H1 (cell line): Measurements from ENCODE around the gene HCK. TPM values are rescaled to one million over a fixed set of nuclear protein-coding genes. Genes with fewer than 3 reads are reported as not detected.

ENCODE experiments used
- CTCF ChIA-PET: fragments of 300-600 bp; sonication (Branson Sonifier 250); formaldehyde crosslinking; loops from one replicate; lab custom pipeline; 2021; ENCODE audit not compliant: partially characterized antibody; lab: Charles Lee
- POLR2A ChIA-PET: fragments of 300-600 bp; sonication (Branson Sonifier 250); formaldehyde crosslinking; loops from one replicate; lab custom pipeline; 2021; ENCODE audit warnings: inconsistent platforms; ENCODE audit not compliant: partially characterized antibody; lab: Charles Lee
- DNase-seq, 2 experiments: peaks; one replicate each; pipeline versions ENCODE4 v3.0.0 to v3.0.0-alpha.2; 2010 to 2022; ENCODE audit warnings: low spot score in 2 of 2, low read depth in 1 of 2, mixed read lengths in 1 of 2
- FAIRE-seq: peaks from 2 replicates; lab custom pipeline; 2011; peaks lifted over from hg19 to GRCh38; lab: Jason Lieb, UNC
- H2AFZ ChIP-seq: 2 replicates; pipeline ENCODE4 v1.8.1; 2012; ENCODE audit warnings: low read length, inconsistent platforms
- H2AK5ac ChIP-seq: 2 replicates; pipeline ENCODE4 v1.6.1; 2013; ENCODE audit warnings: low read depth, low read length
- H2BK120ac ChIP-seq: replicated peaks from 2 replicates; pipeline ENCODE3; 2013; ENCODE audit warnings: low read depth, low read length, inconsistent platforms
- H2BK12ac ChIP-seq: 2 replicates; pipeline ENCODE4 v1.6.1; 2013; ENCODE audit warnings: low read depth, low read length
- H2BK15ac ChIP-seq: 2 replicates; pipeline ENCODE4 v1.6.1; 2013; ENCODE audit warnings: low read length
- H2BK20ac ChIP-seq: 2 replicates; pipeline ENCODE4 v1.6.1; 2013; ENCODE audit warnings: low read length
- H2BK5ac ChIP-seq: 2 replicates; pipeline ENCODE4 v1.6.1; 2013; ENCODE audit warnings: low read depth, low read length
- H3K14ac ChIP-seq: 2 replicates; pipeline ENCODE4 v1.6.1; 2013; ENCODE audit warnings: inconsistent platforms; ENCODE audit not compliant: insufficient read length
- H3K18ac ChIP-seq: 2 replicates; pipeline ENCODE4 v1.6.1; 2013; ENCODE audit warnings: low read length; ENCODE audit errors: extremely low read depth
- H3K23ac ChIP-seq: 2 replicates; pipeline ENCODE4 v1.6.1; 2013; ENCODE audit warnings: inconsistent platforms; ENCODE audit not compliant: insufficient read length
- H3K23me2 ChIP-seq: 2 replicates; pipeline ENCODE4 v1.6.1; 2013; ENCODE audit warnings: low read depth, low read length
- H3K27ac ChIP-seq: 2 replicates; pipeline ENCODE4 v1.6.1; 2011; ENCODE audit warnings: low read depth, low read length, inconsistent platforms
- H3K27me3 ChIP-seq, 4 experiments: replicated peaks in 1 of 4; 1 replicate in 1 of 4; 2 replicates in 3 of 4; pipeline versions ENCODE4 v1.6.1 to v1.8.1; 2011 to 2013; ENCODE audit warnings: low read length in 3 of 4, mild to moderate bottlenecking in 3 of 4, inconsistent platforms in 2 of 4, mixed read lengths in 2 of 4, moderate library complexity in 1 of 4; ENCODE audit not compliant: control insufficient read depth in 3 of 4, insufficient read depth in 3 of 4; ENCODE audit errors: extremely low read depth in 1 of 4
- H3K36me3 ChIP-seq, 4 experiments: 2 replicates each; pipeline versions ENCODE4 v1.6.1 to v1.8.1; 2011 to 2013; ENCODE audit warnings: mild to moderate bottlenecking in 4 of 4, low read length in 3 of 4, moderate library complexity in 2 of 4, control low read depth in 1 of 4, inconsistent platforms in 1 of 4; ENCODE audit not compliant: insufficient read depth in 4 of 4, control insufficient read depth in 2 of 4
- H3K4ac ChIP-seq: replicated peaks from 2 replicates; pipeline ENCODE3; 2013; ENCODE audit warnings: low read length, low read depth, mixed read lengths, inconsistent platforms; ENCODE audit not compliant: insufficient read length
- H3K4me1 ChIP-seq, 4 experiments: replicated peaks in 1 of 4; 1 replicate in 1 of 4; 2 replicates in 3 of 4; pipeline versions ENCODE4 v1.6.1 to v1.8.1; 2011 to 2013; ENCODE audit warnings: low read length in 3 of 4, inconsistent platforms in 2 of 4, mixed read lengths in 1 of 4; ENCODE audit not compliant: insufficient read depth in 4 of 4, control insufficient read depth in 3 of 4
- H3K4me2 ChIP-seq, 2 experiments: 2 replicates each; pipeline versions ENCODE4 v1.6.1 to v1.8.1; 2011 to 2013; ENCODE audit warnings: low read depth in 2 of 2, low read length in 2 of 2, control low read depth in 1 of 2, inconsistent platforms in 1 of 2, mild to moderate bottlenecking in 1 of 2; ENCODE audit not compliant: insufficient read depth in 1 of 2
- H3K4me3 ChIP-seq, 4 experiments: fragments of 200-600, 300-600 bp in 1 of 4; sonication (generic), shearing (Covaris generic), sonication (Bioruptor Twin) in 1 of 4; 2 replicates each; pipeline versions ENCODE4 v1.5.1 to v1.8.1; 2011 to 2016; ENCODE audit warnings: low read length in 4 of 4, low read depth in 3 of 4, control low read depth in 2 of 4, inconsistent platforms in 2 of 4, mild to moderate bottlenecking in 2 of 4, mixed read lengths in 1 of 4, moderate library complexity in 1 of 4; ENCODE audit not compliant: insufficient read depth in 2 of 4; ENCODE audit errors: extremely low read depth in 1 of 4
- H3K56ac ChIP-seq: replicated peaks from 2 replicates; pipeline ENCODE3; 2013; ENCODE audit warnings: low read depth, mild to moderate bottlenecking, mixed read lengths, low read length, inconsistent platforms; ENCODE audit not compliant: insufficient read length
- H3K79me1 ChIP-seq: 2 replicates; pipeline ENCODE4 v1.6.1; 2013; ENCODE audit warnings: low read depth, low read length, control low read depth
- H3K79me2 ChIP-seq, 2 experiments: 2 replicates each; pipeline versions ENCODE4 v1.6.1 to v1.8.1; 2012 to 2013; ENCODE audit warnings: low read length in 2 of 2, mild to moderate bottlenecking in 2 of 2, inconsistent platforms in 1 of 2; ENCODE audit not compliant: insufficient read depth in 2 of 2, control insufficient read depth in 1 of 2
- H3K9ac ChIP-seq, 4 experiments: replicated peaks in 1 of 4; 1 replicate in 1 of 4; 2 replicates in 3 of 4; pipeline versions ENCODE4 v1.6.1 to v1.8.1; 2011 to 2013; ENCODE audit warnings: low read depth in 3 of 4, low read length in 3 of 4, control low read depth in 2 of 4, mild to moderate bottlenecking in 2 of 4, moderate library complexity in 2 of 4, inconsistent platforms in 1 of 4; ENCODE audit errors: extremely low read depth in 1 of 4
- H3K9me3 ChIP-seq, 2 experiments: 2 replicates each; pipeline versions ENCODE4 v1.6.1 to v1.8.1; 2012 to 2013; ENCODE audit warnings: mild to moderate bottlenecking in 2 of 2, moderate library complexity in 2 of 2, control low read depth in 1 of 2, inconsistent platforms in 1 of 2, low read depth in 1 of 2, low read length in 1 of 2, mixed read lengths in 1 of 2; ENCODE audit not compliant: insufficient read depth in 2 of 2
- H4K20me1 ChIP-seq, 2 experiments: replicated peaks in 1 of 2; 2 replicates each; pipeline versions ENCODE3 to v1.8.1; 2011 to 2013; ENCODE audit warnings: inconsistent platforms in 2 of 2, low read length in 2 of 2, mild to moderate bottlenecking in 1 of 2; ENCODE audit not compliant: insufficient read depth in 2 of 2, control insufficient read depth in 1 of 2
- H4K5ac ChIP-seq: 2 replicates; pipeline ENCODE4 v1.6.1; 2013; ENCODE audit warnings: low read length, low read depth, mixed read lengths, inconsistent platforms; ENCODE audit not compliant: insufficient read length
- H4K8ac ChIP-seq: 2 replicates; pipeline ENCODE4 v1.8.0; 2013; ENCODE audit warnings: mild to moderate bottlenecking, moderate library complexity, low read length, inconsistent platforms; ENCODE audit not compliant: insufficient read depth; ENCODE audit errors: extremely low read depth
- H4K91ac ChIP-seq: replicated peaks from 2 replicates; pipeline ENCODE3; 2013; ENCODE audit warnings: low read length, mixed read lengths, inconsistent platforms; ENCODE audit not compliant: insufficient read length
- BACH1 ChIP-seq: IDR thresholded peaks from 2 replicates; pipeline ENCODE4 v1.6.1; 2012; ENCODE audit warnings: low read length, improper control_type of control experiment
- BCL11A ChIP-seq, 2 experiments: IDR thresholded peaks; one replicate each; pipeline ENCODE4 v1.6.1; 2011; ENCODE audit warnings: low read depth in 2 of 2, low read length in 2 of 2, mild to moderate bottlenecking in 2 of 2
- CBX8 ChIP-seq: fragments of 300-800, 300-1000 bp; sonication (generic); IDR thresholded peaks from 2 replicates; pipeline ENCODE4 v1.7.1; 2016; ENCODE audit warnings: low read depth, low read length, borderline replicate concordance
- EZH2 ChIP-seq: fragments of 200-600 bp; sonication (generic); IDR thresholded peaks from 2 replicates; pipeline ENCODE4 v1.7.1; 2012; ENCODE audit warnings: low read depth, mild to moderate bottlenecking, moderate library complexity, low read length, inconsistent platforms; ENCODE audit not compliant: severe bottlenecking
- HDAC2 ChIP-seq, 2 experiments: fragments of 300-600 bp in 1 of 2; sonication (generic) in 1 of 2; IDR thresholded peaks; 2 replicates each; pipeline ENCODE4 v1.6.1; 2011 to 2012; ENCODE audit warnings: low read depth in 2 of 2, low read length in 2 of 2, mild to moderate bottlenecking in 2 of 2, moderate library complexity in 2 of 2, borderline replicate concordance in 1 of 2, inconsistent platforms in 1 of 2
- MAX ChIP-seq: IDR thresholded peaks from 2 replicates; pipeline ENCODE4 v1.6.1; 2012; ENCODE audit warnings: inconsistent platforms
- NANOG ChIP-seq: IDR thresholded peaks from 2 replicates; pipeline ENCODE4 v1.6.1; 2011; ENCODE audit warnings: low read length, low read depth, mild to moderate bottlenecking, inconsistent platforms; ENCODE audit not compliant: insufficient read depth, poor library complexity, severe bottlenecking
- SUZ12 ChIP-seq: fragments of 200-600 bp; sonication (generic); IDR thresholded peaks from 2 replicates; pipeline ENCODE4 v1.6.1; 2012; ENCODE audit warnings: mild to moderate bottlenecking, inconsistent platforms, low read length, moderate library complexity, mixed read lengths
- ZNF274 ChIP-seq: IDR thresholded peaks from 2 replicates; pipeline ENCODE4 v1.7.0; 2012; ENCODE audit warnings: low read length, borderline replicate concordance; ENCODE audit errors: extremely low read depth
- WGBS, 2 experiments: shearing (Covaris generic) in 1 of 2; methylation state at CpG; one replicate each; pipeline versions ENCODE4 v1.1.6 to v1.1.7; 2013 to 2015; ENCODE audit warnings: low lambda C conversion rate in 2 of 2, mixed read lengths in 2 of 2, inconsistent platforms in 1 of 2, low coverage in 1 of 2, missing lambda C conversion rate in 1 of 2; ENCODE audit not compliant: insufficient replicate concordance in 2 of 2, insufficient coverage in 1 of 2, insufficient read length in 1 of 2; ENCODE audit errors: extremely low coverage in 1 of 2, missing lambda C conversion rate in 1 of 2; 5-methylcytosine and 5-hydroxymethylcytosine counted together
- polyA plus RNA-seq, 7 experiments: library from polyadenylated mRNA; depleted of rRNA in 3 of 7; stranded (reverse) in 5 of 7; unstranded in 2 of 7; fragments of >200 nt in 5 of 7; fragments of 200-250 nt in 2 of 7; gene quantifications; 1 replicate in 5 of 7; 2 replicates in 1 of 7; 4 replicates in 1 of 7; pipeline versions ENCODE4 v1.2.1 to v1.2.3, GENCODE V29; 2011 to 2013; ENCODE audit warnings: missing spikeins in 2 of 7, mixed read lengths in 2 of 7
- total RNA-seq: library from RNA; stranded (reverse); fragmentation: NEBNext Ultra II Directional; extraction: Animal tissue kit (Norgen Biotek cat#: 25700); gene quantifications from 2 replicates; pipeline ENCODE4 v1.2.1, GENCODE V29; 2021

HCK gene
- total and polyA plus RNA-seq, 2 of the 8 experiments (the other 6 are each of a cell fraction or from before 2014, with no cell fraction given), result 0.37 to 4.3 TPM

GRCh38 chr20:32006841-32007786, 44.9 kb upstream of the HCK start:
- WGBS, 2 experiments, result 68% methylated on average over 8 of the region's 8 CpGs; no CpG with 5 or more reads in 1 of the 2 experiments
- H3K4me2 ChIP-seq, result peak overlapping the region in 1 of 2 experiments; percentile 8; a peak in 2 of 4 replicates
- TF ChIP-seq HDAC2 (IDR thresholded peaks at IDR 0.05; ENCODE audit: borderline replicate concordance in 1 of 2, low read depth in 2 of 2, low read length in 2 of 2), result no peak
- peak; percentile 78 for TF ChIP-seq MAX
- TF ChIP-seq CBX8, result no peak
- no peak for TF ChIP-seq BACH1
- TF ChIP-seq NANOG, result no peak
- no peak for TF ChIP-seq BCL11A (IDR thresholded peaks at IDR 0.05; ENCODE audit: low read depth in 2 of 2, low read length in 2 of 2)
- no peak for TF ChIP-seq SUZ12
- TF ChIP-seq EZH2, result no peak
- no peak for TF ChIP-seq ZNF274

More at GRCh38 chr20:32006841-32007786, 44.9 kb upstream of the HCK start:
- Histone ChIP-seq H2AFZ (0 out of 2 replicates have a peak overlapping the region, but pooled peaks have one; percentile 23), H3K56ac (peak overlapping the region; percentile 24), H3K27me3 (no peaks in the 10 kb centered on the region), H3K14ac (no peak overlapping the region), H3K23me2 (peaks cover 2% of the 10 kb centered on the region; the same call in 1 of the 2 replicates), H2AK5ac (no peak overlapping the region), H3K23ac (no peak overlapping the region), H4K8ac (no peak overlapping the region), H3K4me1 (peaks cover 16 to 21% (median 19%) of the 10 kb centered on the region in 4 experiments), H2BK12ac (peak overlapping the region; percentile 71; the same call in 1 of the 2 replicates), H3K27ac (no peak overlapping the region), H2BK20ac (0 out of 2 replicates have a peak overlapping the region, but pooled peaks have one; percentile 2), H2BK5ac (no peak overlapping the region; the same call in 1 of the 2 replicates), H3K36me3 (no peaks in the 10 kb centered on the region), H2BK120ac (peak overlapping the region; percentile 48), H2BK15ac (0 out of 2 replicates have a peak overlapping the region, but pooled peaks have one; percentile 63), H4K20me1 (no peaks in the 10 kb centered on the region), H3K4ac (peak overlapping the region; percentile 4), H3K18ac (0 out of 2 replicates have a peak overlapping the region, but pooled peaks have one; percentile 63), H3K79me2 (no peaks in the 10 kb centered on the region), H4K5ac (no peak overlapping the region), H3K79me1 (no peaks in the 10 kb centered on the region), H3K9me3 (no peaks in the 10 kb centered on the region), H4K91ac (peak overlapping the region; percentile 56), H3K9ac (peak overlapping the region in 1 of 4 experiments; percentile 4; a peak in 1 of 7 replicates), H3K4me3 (no peak overlapping the region)
- DNase-seq (no peak), FAIRE-seq (peak; percentile 92)
- CTCF ChIA-PET, result interaction anchor here (0.6 to 2.7 kb wide), 14 partner anchors 10 to 184 kb away, joined by 3 to 20 read pairs (median 4); partner anchors contain the start of gene PDRG1
- POLR2A ChIA-PET, result interaction anchor here (1.2 to 2.1 kb wide), 4 partner anchors 10 to 39 kb away, joined by 3 to 8 read pairs (median 6); partner anchors contain the start of gene XKR7
